Body of pancreas (tissue), 4 donors: ENCODE measurements around the gene FLVCR1.

ENCODE experiments used
- POLR2A ChIP-seq, 3 donors: fragments of 450-650 bp; IDR thresholded peaks; one replicate each; pipeline ENCODE4 v1.6.1; 2016; ENCODE audit warnings: antibody characterized with exemption in 3 of 3, mild to moderate bottlenecking in 2 of 3
- TF ChIP-seq, protein P1 (sequence below), 7 experiments: fragments of 450-650 bp in 4 of 7; fragments of 200-600 bp in 3 of 7; sonication (generic) in 3 of 7; IDR thresholded peaks; one replicate each; pipeline ENCODE4 v1.5.1; 2016 to 2019; ENCODE audit warnings: antibody characterized with exemption in 7 of 7

DNA sequence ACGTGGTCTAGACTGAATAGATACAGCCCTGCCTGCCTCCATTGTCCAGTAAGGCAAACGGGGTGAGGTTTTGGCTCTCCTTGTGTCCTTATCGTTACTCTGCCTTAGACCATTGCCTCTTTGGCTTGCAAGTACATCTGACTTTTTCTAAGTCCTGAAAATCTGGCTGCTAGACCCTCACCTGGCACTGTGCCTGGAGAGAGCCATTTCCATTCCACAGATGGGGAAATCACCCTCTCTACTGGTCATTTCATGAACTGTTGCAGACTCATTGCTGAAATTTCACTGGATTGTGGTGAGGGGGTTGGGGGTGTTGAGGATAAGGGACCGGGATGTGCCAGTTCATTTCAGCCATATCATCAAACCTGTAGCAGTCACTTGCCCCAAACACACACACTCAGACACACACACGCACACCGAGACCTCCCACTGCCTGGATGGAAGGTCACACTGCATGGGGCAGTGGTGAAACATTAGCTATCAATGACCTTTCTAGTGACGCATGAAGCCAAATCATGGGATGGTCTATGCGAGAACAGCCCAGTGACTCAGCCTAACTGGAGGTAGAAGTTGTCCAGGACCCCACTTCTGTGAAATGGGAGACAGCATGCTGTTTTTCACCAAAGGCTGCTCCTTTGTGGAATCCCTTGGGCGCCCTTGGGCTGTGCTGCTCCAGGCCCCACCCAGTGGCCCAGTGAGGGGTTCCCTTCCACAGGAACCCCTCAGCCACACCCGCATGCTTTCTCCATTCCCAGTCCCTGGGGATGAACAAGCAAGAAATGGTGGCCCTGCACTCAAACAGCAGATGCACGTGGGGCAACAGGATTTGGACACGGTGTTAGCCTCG is 57.4 kb downstream of the FLVCR1 start:
- TF ChIP-seq, protein P1, sequence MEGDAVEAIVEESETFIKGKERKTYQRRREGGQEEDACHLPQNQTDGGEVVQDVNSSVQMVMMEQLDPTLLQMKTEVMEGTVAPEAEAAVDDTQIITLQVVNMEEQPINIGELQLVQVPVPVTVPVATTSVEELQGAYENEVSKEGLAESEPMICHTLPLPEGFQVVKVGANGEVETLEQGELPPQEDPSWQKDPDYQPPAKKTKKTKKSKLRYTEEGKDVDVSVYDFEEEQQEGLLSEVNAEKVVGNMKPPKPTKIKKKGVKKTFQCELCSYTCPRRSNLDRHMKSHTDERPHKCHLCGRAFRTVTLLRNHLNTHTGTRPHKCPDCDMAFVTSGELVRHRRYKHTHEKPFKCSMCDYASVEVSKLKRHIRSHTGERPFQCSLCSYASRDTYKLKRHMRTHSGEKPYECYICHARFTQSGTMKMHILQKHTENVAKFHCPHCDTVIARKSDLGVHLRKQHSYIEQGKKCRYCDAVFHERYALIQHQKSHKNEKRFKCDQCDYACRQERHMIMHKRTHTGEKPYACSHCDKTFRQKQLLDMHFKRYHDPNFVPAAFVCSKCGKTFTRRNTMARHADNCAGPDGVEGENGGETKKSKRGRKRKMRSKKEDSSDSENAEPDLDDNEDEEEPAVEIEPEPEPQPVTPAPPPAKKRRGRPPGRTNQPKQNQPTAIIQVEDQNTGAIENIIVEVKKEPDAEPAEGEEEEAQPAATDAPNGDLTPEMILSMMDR (IDR thresholded peaks at IDR 0.05), result peak in 4 of 7 experiments; percentile 21 to 41 (median 33)
- TF ChIP-seq POLR2A (IDR thresholded peaks at IDR 0.05), result no peak
